Measurements from ENCODE around the gene PDE4A.

The PDE4A gene

DNA sequence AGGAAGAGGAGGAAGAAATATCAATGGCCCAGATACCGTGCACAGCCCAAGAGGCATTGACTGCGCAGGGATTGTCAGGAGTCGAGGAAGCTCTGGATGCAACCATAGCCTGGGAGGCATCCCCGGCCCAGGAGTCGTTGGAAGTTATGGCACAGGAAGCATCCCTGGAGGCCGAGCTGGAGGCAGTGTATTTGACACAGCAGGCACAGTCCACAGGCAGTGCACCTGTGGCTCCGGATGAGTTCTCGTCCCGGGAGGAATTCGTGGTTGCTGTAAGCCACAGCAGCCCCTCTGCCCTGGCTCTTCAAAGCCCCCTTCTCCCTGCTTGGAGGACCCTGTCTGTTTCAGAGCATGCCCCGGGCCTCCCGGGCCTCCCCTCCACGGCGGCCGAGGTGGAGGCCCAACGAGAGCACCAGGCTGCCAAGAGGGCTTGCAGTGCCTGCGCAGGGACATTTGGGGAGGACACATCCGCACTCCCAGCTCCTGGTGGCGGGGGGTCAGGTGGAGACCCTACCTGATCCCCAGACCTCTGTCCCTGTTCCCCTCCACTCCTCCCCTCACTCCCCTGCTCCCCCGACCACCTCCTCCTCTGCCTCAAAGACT, 46.9 kb downstream of the PDE4A start:
- Histone ChIP-seq H3K9ac (ENCODE audit: low read length) (no peak overlapping the region), H2BK5ac (ENCODE audit: low read depth, low read length, poor library complexity) (no peak overlapping the region), H3K14ac (ENCODE audit: low read length) (no peak overlapping the region), H4K8ac (ENCODE audit: low read depth, low read length) (no peak overlapping the region), H3K4me3 (ENCODE audit: low read depth, low read length) (no peak overlapping the region), H3K4me1 (ENCODE audit: control insufficient read depth in 1 of 2, insufficient read depth in 2 of 2, low read length in 2 of 2) (no peaks in the 10 kb centered on the region), H3K18ac (ENCODE audit: low read length) (no peak overlapping the region), H3K79me1 (ENCODE audit: low read length) (no peaks in the 10 kb centered on the region), H3K79me2 (ENCODE audit: control insufficient read depth, insufficient read depth, low read length, poor library complexity) (no peaks in the 10 kb centered on the region), H3K23ac (ENCODE audit: low read length) (no peak overlapping the region), H2AFZ (ENCODE audit: insufficient read depth, low read length, poor library complexity) (no peak overlapping the region), H4K12ac (ENCODE audit: low read depth, low read length) (no peak overlapping the region), H3K27ac (ENCODE audit: low read depth, low read length) (no peak overlapping the region), H3K4ac (ENCODE audit: low read depth, low read length) (no peak overlapping the region), H3K4me2 (ENCODE audit: low read length) (no peak overlapping the region), H3K9me3 (ENCODE audit: insufficient read depth, low read depth, low read length) (no peaks in the 10 kb centered on the region), H3K27me3 (ENCODE audit: insufficient read depth, low read length) (no peaks in the 10 kb centered on the region), H2BK12ac (ENCODE audit: low read length) (no peak overlapping the region), H3K36me3 (ENCODE audit: control insufficient read depth in 1 of 2, insufficient read depth in 2 of 2, low read length in 2 of 2) (no peaks in the 10 kb centered on the region), H2BK120ac (ENCODE audit: insufficient read depth, low read length, poor library complexity) (no peak overlapping the region), H2AK5ac (ENCODE audit: low read length) (no peak overlapping the region), H4K91ac (ENCODE audit: low read depth, low read length) (no peak overlapping the region)
- DNase-seq, result no peak
- WGBS (ENCODE audit: extremely low coverage, insufficient coverage, insufficient read length), result no CpG with 5 or more reads among the region's 20 CpGs

DNA sequence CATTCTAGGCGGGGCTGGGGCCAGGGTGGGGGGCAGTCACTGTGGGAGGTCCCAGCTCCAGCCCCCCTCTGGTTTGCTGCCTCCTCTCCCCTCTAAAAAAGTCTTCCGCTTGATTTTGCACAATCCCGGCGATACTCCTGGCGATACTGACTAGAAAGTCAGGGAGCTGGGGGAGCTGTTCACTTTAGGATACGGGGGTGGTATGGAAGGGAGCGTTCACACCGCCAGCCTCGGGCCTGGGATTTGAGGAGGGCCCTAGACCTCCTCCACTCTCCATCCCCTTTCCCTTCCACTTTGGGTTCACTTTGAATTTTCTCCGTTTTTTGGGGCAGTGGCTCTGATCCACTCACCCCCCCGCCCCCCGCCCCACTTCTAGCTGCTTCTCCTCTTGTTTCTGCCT, 47.8 kb downstream of the PDE4A start:
- Histone ChIP-seq H3K18ac (ENCODE audit: low read length) (no peak overlapping the region), H3K4ac (ENCODE audit: low read depth, low read length) (no peak overlapping the region), H3K36me3 (ENCODE audit: control insufficient read depth in 1 of 2, insufficient read depth in 2 of 2, low read length in 2 of 2) (no peaks in the 10 kb centered on the region), H3K4me2 (ENCODE audit: low read length) (no peak overlapping the region), H2BK5ac (ENCODE audit: low read depth, low read length, poor library complexity) (no peak overlapping the region), H3K14ac (ENCODE audit: low read length) (no peak overlapping the region), H4K91ac (ENCODE audit: low read depth, low read length) (no peak overlapping the region), H2AK5ac (ENCODE audit: low read length) (no peak overlapping the region), H2BK12ac (ENCODE audit: low read length) (no peak overlapping the region), H3K27ac (ENCODE audit: low read depth, low read length) (no peak overlapping the region), H3K23ac (ENCODE audit: low read length) (no peak overlapping the region), H2AFZ (ENCODE audit: insufficient read depth, low read length, poor library complexity) (no peak overlapping the region), H3K79me2 (ENCODE audit: control insufficient read depth, insufficient read depth, low read length, poor library complexity) (no peaks in the 10 kb centered on the region), H4K12ac (ENCODE audit: low read depth, low read length) (no peak overlapping the region), H2BK120ac (ENCODE audit: insufficient read depth, low read length, poor library complexity) (no peak overlapping the region), H3K4me3 (ENCODE audit: low read depth, low read length) (no peak overlapping the region), H3K9me3 (ENCODE audit: insufficient read depth, low read depth, low read length) (no peaks in the 10 kb centered on the region), H3K27me3 (ENCODE audit: insufficient read depth, low read length) (no peaks in the 10 kb centered on the region), H4K8ac (ENCODE audit: low read depth, low read length) (no peak overlapping the region), H3K9ac (ENCODE audit: low read length) (no peak overlapping the region), H3K4me1 (ENCODE audit: control insufficient read depth in 1 of 2, insufficient read depth in 2 of 2, low read length in 2 of 2) (no peaks in the 10 kb centered on the region), H3K79me1 (ENCODE audit: low read length) (no peaks in the 10 kb centered on the region)
- no CpG with 5 or more reads among the region's 12 CpGs for WGBS (ENCODE audit: extremely low coverage, insufficient coverage, insufficient read length)
- DNase-seq, result no peak

DNA sequence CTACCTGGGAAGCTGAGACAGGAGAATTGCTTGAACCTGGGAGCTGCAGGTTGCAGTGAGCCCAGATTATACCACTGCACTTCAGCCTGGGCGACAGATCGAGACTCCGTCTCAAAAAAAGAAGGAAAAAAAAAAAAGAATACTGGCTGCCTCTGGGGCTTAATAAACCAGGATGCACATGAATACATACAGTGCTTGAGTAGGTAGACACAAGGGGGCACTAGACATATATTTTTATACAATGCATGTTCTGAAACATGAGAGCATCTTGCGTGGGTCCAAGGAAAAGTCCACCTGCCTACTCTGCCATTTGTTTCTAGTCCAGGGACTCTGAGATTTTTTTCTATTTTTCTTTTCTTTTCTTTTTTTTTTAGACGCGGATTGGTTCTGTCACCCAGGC, 51.6 kb downstream of the PDE4A start:
- no CpG with 5 or more reads among the region's 6 CpGs for WGBS (ENCODE audit: extremely low coverage, insufficient coverage, insufficient read length)
- no peak overlapping the region for H4K12ac ChIP-seq (ENCODE audit: low read depth, low read length)
- no peak overlapping the region for H3K9ac ChIP-seq (ENCODE audit: low read length)
- no peak overlapping the region for H2AFZ ChIP-seq (ENCODE audit: insufficient read depth, low read length, poor library complexity)
- H3K18ac ChIP-seq (ENCODE audit: low read length), result no peak overlapping the region
- H3K27ac ChIP-seq (ENCODE audit: low read depth, low read length), result no peak overlapping the region
- H2BK12ac ChIP-seq (ENCODE audit: low read length), result no peak overlapping the region
- H3K14ac ChIP-seq (ENCODE audit: low read length), result no peak overlapping the region
- no peaks in the 10 kb centered on the region for H3K36me3 ChIP-seq (ENCODE audit: control insufficient read depth in 1 of 2, insufficient read depth in 2 of 2, low read length in 2 of 2)
- DNase-seq, result peak in 1 of 2 donors; percentile 59
- H3K27me3 ChIP-seq (ENCODE audit: insufficient read depth, low read length), result no peaks in the 10 kb centered on the region
- H4K8ac ChIP-seq (ENCODE audit: low read depth, low read length), result no peak overlapping the region
- no peak overlapping the region for H3K23ac ChIP-seq (ENCODE audit: low read length)
- H3K4me3 ChIP-seq (ENCODE audit: low read depth, low read length), result no peak overlapping the region
- H3K79me2 ChIP-seq (ENCODE audit: control insufficient read depth, insufficient read depth, low read length, poor library complexity), result no peaks in the 10 kb centered on the region
- no peaks in the 10 kb centered on the region for H3K9me3 ChIP-seq (ENCODE audit: insufficient read depth, low read depth, low read length)
- H2BK120ac ChIP-seq (ENCODE audit: insufficient read depth, low read length, poor library complexity), result no peak overlapping the region
- no peak overlapping the region for H3K4ac ChIP-seq (ENCODE audit: low read depth, low read length)
- no peak overlapping the region for H4K91ac ChIP-seq (ENCODE audit: low read depth, low read length)
- H2AK5ac ChIP-seq (ENCODE audit: low read length), result no peak overlapping the region
- H3K4me1 ChIP-seq (ENCODE audit: control insufficient read depth in 1 of 2, insufficient read depth in 2 of 2, low read length in 2 of 2), result no peaks in the 10 kb centered on the region
- no peaks in the 10 kb centered on the region for H3K79me1 ChIP-seq (ENCODE audit: low read length)
- no peak overlapping the region for H2BK5ac ChIP-seq (ENCODE audit: low read depth, low read length, poor library complexity)
- no peak overlapping the region for H3K4me2 ChIP-seq (ENCODE audit: low read length)

DNA sequence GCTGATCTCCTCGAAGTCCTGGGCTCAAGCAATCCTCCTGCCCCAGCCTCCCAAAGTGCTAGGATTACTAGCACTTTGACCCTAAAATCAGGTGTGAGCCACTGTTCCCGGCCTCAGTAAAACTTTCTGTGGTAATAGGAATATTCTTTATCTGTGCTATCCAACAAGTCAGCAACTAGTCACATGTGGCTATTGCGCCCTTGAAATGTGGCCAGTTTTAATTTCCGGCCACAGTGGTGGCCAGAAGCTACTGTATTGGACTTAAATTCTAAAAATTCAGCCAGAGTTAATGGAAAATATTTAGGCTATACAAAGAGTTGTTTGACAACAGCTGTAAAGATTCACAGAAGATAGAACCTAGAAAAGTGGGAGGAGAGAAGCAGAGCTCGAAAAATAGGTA, 52.9 kb downstream of the PDE4A start:
- WGBS (ENCODE audit: extremely low coverage, insufficient coverage, insufficient read length), result no CpG with 5 or more reads among the region's 5 CpGs
- Histone ChIP-seq H3K4me2 (ENCODE audit: low read length) (no peak overlapping the region), H4K91ac (ENCODE audit: low read depth, low read length) (no peak overlapping the region), H2AK5ac (ENCODE audit: low read length) (no peak overlapping the region), H3K18ac (ENCODE audit: low read length) (no peak overlapping the region), H2BK120ac (ENCODE audit: insufficient read depth, low read length, poor library complexity) (no peak overlapping the region), H3K4ac (ENCODE audit: low read depth, low read length) (no peak overlapping the region), H3K79me2 (ENCODE audit: control insufficient read depth, insufficient read depth, low read length, poor library complexity) (no peaks in the 10 kb centered on the region), H3K36me3 (ENCODE audit: control insufficient read depth in 1 of 2, insufficient read depth in 2 of 2, low read length in 2 of 2) (no peaks in the 10 kb centered on the region), H3K9ac (ENCODE audit: low read length) (no peak overlapping the region), H4K8ac (ENCODE audit: low read depth, low read length) (no peak overlapping the region), H4K12ac (ENCODE audit: low read depth, low read length) (no peak overlapping the region), H3K4me3 (ENCODE audit: low read depth, low read length) (no peak overlapping the region), H2AFZ (ENCODE audit: insufficient read depth, low read length, poor library complexity) (no peak overlapping the region), H2BK12ac (ENCODE audit: low read length) (no peak overlapping the region), H3K23ac (ENCODE audit: low read length) (no peak overlapping the region), H3K79me1 (ENCODE audit: low read length) (no peaks in the 10 kb centered on the region), H3K4me1 (ENCODE audit: control insufficient read depth in 1 of 2, insufficient read depth in 2 of 2, low read length in 2 of 2) (no peaks in the 10 kb centered on the region), H3K9me3 (ENCODE audit: insufficient read depth, low read depth, low read length) (no peaks in the 10 kb centered on the region), H3K27me3 (ENCODE audit: insufficient read depth, low read length) (no peaks in the 10 kb centered on the region), H3K27ac (ENCODE audit: low read depth, low read length) (no peak overlapping the region), H2BK5ac (ENCODE audit: low read depth, low read length, poor library complexity) (no peak overlapping the region), H3K14ac (ENCODE audit: low read length) (no peak overlapping the region)
- DNase-seq, result no peak
